Astrocyte of the cerebellum (primary cell): ENCODE data around the gene RMND5A.

Experiments used
- DNase-seq: peaks from one replicate; pipeline ENCODE4 v3.0.0-alpha.2; 2011; ENCODE audit warnings: low read depth
- H3K4me3 ChIP-seq: 2 replicates; pipeline ENCODE4 v1.5.1; 2011; ENCODE audit warnings: mild to moderate bottlenecking, low read depth, low read length, moderate library complexity
- in situ Hi-C: cut with HindIII; loops from 2 replicates; pipeline ENCODE4 v1.10.0; 2017; ENCODE audit warnings: low sequenced_read_pairs
- TF ChIP-seq, protein P1 (sequence below): IDR thresholded peaks from 2 replicates; pipeline ENCODE4 v1.5.1; 2012; ENCODE audit warnings: low read length, low read depth, moderate library complexity, mild to moderate bottlenecking; ENCODE audit errors: missing control alignments

RMND5A gene

DNA sequence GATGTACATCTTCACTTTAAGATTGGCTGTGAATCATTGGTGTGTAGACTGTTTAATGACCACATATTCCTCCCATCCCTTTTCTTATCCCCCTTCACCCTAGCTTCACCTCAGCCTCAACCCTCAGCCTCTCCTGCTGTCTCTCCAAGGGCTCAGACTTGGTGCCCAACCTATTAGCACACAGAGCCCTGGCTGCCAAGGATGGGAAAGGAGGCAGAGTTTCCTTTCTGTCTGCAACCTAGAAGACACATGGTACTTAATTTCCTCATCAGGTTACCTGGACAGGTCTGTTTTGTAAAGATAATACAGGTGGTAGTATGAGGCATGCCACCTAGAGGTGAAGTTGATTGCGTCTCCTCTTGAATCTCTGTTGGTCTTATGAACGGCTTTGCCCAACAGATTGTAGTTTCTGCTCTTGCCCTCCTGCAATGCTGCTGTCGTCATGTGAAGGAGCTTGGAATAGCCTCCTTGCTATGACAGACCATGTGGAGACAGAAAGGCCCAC, 44.5 kb upstream of the RMND5A start:
- H3K4me3 ChIP-seq = no peak overlapping the region
- DNase-seq = no peak
- TF ChIP-seq, protein P1, sequence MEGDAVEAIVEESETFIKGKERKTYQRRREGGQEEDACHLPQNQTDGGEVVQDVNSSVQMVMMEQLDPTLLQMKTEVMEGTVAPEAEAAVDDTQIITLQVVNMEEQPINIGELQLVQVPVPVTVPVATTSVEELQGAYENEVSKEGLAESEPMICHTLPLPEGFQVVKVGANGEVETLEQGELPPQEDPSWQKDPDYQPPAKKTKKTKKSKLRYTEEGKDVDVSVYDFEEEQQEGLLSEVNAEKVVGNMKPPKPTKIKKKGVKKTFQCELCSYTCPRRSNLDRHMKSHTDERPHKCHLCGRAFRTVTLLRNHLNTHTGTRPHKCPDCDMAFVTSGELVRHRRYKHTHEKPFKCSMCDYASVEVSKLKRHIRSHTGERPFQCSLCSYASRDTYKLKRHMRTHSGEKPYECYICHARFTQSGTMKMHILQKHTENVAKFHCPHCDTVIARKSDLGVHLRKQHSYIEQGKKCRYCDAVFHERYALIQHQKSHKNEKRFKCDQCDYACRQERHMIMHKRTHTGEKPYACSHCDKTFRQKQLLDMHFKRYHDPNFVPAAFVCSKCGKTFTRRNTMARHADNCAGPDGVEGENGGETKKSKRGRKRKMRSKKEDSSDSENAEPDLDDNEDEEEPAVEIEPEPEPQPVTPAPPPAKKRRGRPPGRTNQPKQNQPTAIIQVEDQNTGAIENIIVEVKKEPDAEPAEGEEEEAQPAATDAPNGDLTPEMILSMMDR = no peak
- in situ Hi-C loops = no loop called here

DNA sequence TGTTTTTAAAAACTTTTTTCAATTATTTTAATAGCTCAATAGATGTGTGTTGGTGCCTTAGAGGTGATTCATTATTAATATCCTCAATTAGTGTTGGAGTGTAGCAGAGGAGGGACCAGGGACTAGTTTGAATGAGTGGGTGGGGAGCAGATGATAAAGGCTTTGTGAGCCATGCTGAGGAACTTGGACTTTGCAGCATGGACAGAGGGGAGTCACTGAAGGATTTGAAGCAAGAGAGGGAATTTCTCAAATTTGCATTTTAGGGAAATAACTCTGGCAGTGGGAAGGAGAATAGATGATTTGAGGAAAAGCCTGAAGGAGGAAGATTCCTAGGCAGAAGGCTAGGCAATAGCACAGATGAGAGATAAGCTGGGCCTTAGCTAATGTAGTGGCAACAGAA, 42.3 kb upstream of the RMND5A start:
- TF ChIP-seq, protein P1 = no peak
- DNase-seq = no peak
- no peak overlapping the region for H3K4me3 ChIP-seq
- in situ Hi-C loops = no loop called here

DNA sequence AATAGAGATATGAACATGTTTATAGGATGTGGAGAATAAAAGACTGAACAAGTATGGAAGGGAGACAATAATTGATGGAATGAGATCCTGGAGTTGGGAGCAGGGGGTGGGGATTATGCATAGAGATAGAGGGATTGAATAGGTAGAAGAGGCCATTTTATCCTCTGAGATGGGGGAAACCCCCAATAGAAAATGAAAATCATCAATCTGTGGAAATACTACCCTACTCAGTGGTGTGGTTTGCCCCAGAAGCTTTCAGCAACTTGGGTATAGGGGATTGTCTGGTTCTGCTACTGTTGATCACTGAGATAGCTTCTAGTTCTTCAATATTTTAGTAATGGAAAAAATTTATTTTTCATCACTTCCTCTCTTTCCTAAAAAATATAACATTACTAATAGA, 41.1 kb upstream of the RMND5A start:
- no peak for DNase-seq
- TF ChIP-seq, protein P1 = no peak
- H3K4me3 ChIP-seq = no peak overlapping the region
- in situ Hi-C loops = no loop called here

DNA sequence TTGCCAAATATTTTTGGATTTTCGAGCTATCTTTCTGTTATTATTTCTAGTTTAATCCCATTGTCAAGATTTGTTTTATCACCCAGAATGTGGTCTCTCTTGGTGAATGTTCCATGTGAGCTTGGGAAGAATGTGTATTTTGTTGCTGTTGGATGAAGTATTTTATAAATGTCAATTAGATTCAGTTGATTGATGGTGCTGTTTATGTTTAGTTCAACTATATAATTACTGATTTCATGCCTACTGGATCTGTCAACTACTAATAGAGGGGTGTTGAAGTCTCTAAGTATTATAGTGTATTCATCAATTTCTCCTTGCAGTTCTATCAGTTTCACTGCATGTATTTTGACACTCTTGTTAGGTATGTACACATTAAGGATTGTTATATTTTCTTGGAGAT, 34.7 kb upstream of the RMND5A start:
- no peak overlapping the region for H3K4me3 ChIP-seq
- no peak for DNase-seq
- TF ChIP-seq, protein P1 = no peak
- in situ Hi-C loops = no loop called here

DNA sequence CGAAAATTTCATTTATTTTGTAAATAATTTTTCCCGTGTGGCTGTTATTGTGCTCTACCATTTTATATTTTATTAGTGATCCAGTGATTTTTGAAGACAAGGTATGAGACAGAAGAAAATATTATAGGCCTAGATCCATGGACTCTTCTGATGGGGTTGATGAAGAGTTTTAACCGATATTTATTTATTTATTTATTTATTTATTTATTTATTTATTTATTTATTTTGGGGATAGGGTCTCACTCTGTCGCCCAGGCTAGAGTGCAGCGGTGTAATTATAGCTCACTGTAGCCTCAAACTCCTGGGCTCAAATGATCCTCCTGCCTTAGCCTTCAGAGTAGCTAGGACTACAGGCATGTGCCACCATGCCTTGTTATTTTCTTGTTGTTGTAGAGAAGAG, 33.6 kb upstream of the RMND5A start:
- in situ Hi-C loops = no loop called here
- TF ChIP-seq, protein P1 = no peak
- no peak for DNase-seq
- no peak overlapping the region for H3K4me3 ChIP-seq

DNA sequence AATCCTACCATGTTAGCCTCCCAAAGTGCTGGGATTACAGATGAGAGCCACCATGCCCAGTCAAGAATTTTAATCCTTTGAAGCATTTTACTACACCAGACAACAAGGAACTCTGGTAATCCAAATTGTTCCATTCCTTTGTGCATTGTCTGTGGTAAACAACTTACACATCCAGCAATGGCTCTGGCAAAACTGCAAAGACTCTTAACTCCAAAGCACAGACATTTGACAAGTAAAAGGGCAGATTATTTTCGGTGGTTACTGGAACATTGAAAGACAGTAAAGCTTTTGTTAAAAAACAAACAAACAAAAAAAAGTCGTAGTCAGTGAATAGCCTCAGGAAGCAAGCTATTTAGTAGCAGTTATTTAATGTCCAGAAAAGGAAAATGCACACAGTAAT, 33.2 kb upstream of the RMND5A start:
- no peak for DNase-seq
- TF ChIP-seq, protein P1 = no peak
- in situ Hi-C loops = no loop called here
- no peak overlapping the region for H3K4me3 ChIP-seq

DNA sequence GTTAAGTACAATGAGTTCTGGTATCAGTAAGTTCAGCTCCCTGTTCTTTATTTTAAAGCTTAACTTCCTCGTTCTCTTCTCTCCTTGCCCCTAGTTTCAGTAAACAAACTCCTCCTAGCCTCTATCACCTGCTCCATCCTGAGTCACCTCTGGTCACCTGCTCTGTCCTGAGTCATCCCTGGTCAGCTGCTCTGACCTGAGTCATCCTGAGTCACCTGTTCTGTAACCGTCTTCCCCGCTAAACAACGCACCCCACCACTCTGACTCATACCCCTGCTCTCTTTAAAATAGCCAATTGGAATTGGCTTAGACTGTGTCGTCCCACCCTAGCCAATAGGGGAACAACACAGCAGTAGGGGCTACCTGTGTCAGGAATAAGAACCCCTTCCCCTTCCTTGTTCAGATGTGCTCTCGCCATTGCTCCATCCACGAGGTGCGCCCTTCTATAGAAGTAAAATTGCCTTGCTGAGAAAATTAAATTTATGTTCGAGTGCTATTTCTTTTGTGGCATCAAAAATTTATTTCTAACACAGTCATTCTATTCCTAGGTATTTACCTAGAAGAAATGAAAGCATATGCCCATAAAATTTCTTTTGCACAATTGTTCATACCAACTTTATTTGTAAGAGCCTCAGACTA, 24.9 kb upstream of the RMND5A start:
- TF ChIP-seq, protein P1 = no peak
- no peak overlapping the region for H3K4me3 ChIP-seq
- DNase-seq = no peak
- in situ Hi-C loops = no loop called here
